Caco-2 (cell line): ENCODE data around the gene IRX2. TPM values are rescaled to one million over a fixed set of nuclear protein-coding genes. Genes with fewer than 3 reads are reported as not detected.
A peak's percentile ranks its signal among the peaks of the same experiment; 100 is the strongest.

Source experiments
- BruUV-seq: library from RNA; stranded (reverse); fragments of 400-500 nt; replicated peaks from 2 replicates; lab custom pipeline; 2021; lab: Mats Ljungman, UMichigan
- CTCF ChIA-PET: fragments of 300-600 bp; sonication (Branson Sonifier 250); formaldehyde crosslinking; loops from one replicate; lab custom pipeline; 2022; ENCODE audit warnings: antibody characterized with exemption; lab: Charles Lee
- POLR2A ChIA-PET: fragments of 300-600 bp; sonication (Branson Sonifier 250); formaldehyde crosslinking; loops from one replicate; lab custom pipeline; 2022; ENCODE audit warnings: antibody characterized with exemption; lab: Charles Lee
- DNase-seq, 2 experiments: peaks; one replicate each; pipeline versions ENCODE4 v3.0.0 to v3.0.0-alpha.2; 2020 to 2022
- H3K27me3 ChIP-seq: replicated peaks from 2 replicates; pipeline ENCODE4 v1.6.0; 2011; ENCODE audit warnings: low read length; ENCODE audit not compliant: control insufficient read depth, insufficient read depth
- H3K36me3 ChIP-seq: 2 replicates; pipeline ENCODE4 v1.5.1; 2011; ENCODE audit warnings: low read length; ENCODE audit not compliant: control insufficient read depth, insufficient read depth
- H3K4me1 ChIP-seq: fragments of 250-450 bp; sonication (Bioruptor Pico); 2 replicates; pipeline ENCODE4 v1.5.1; 2020; ENCODE audit warnings: mild to moderate bottlenecking
- H3K4me3 ChIP-seq: 2 replicates; pipeline ENCODE4 v1.5.1; 2011; ENCODE audit warnings: low read depth, mild to moderate bottlenecking, control low read depth, low read length
- H3K9me3 ChIP-seq: fragments of 250-450 bp; sonication (Bioruptor Pico); 2 replicates; pipeline ENCODE4 v1.5.1; 2020; ENCODE audit warnings: mild to moderate bottlenecking, moderate library complexity
- H3K27ac Mint-ChIP-seq: one replicate; pipeline ENCODE4 v1.8.0; 2022; ENCODE audit warnings: mixed read lengths; ENCODE audit not compliant: unreplicated experiment
- H3K27me3 Mint-ChIP-seq: one replicate; pipeline ENCODE4 v1.8.0; 2022; ENCODE audit warnings: mixed read lengths; ENCODE audit not compliant: insufficient read depth, unreplicated experiment
- H3K36me3 Mint-ChIP-seq: one replicate; pipeline ENCODE4 v1.8.0; 2022; ENCODE audit warnings: mild to moderate bottlenecking, mixed read lengths; ENCODE audit not compliant: insufficient read depth, unreplicated experiment
- H3K4me1 Mint-ChIP-seq: one replicate; pipeline ENCODE4 v1.8.0; 2022; ENCODE audit warnings: low read depth, mixed read lengths; ENCODE audit not compliant: unreplicated experiment
- H3K4me3 Mint-ChIP-seq: one replicate; pipeline ENCODE4 v1.8.0; 2022; ENCODE audit warnings: mild to moderate bottlenecking, moderate library complexity, mixed read lengths; ENCODE audit not compliant: unreplicated experiment
- H3K9me3 Mint-ChIP-seq: one replicate; pipeline ENCODE4 v1.8.0; 2022; ENCODE audit warnings: mixed read lengths; ENCODE audit not compliant: unreplicated experiment
- CTCF ChIP-seq, 2 experiments: fragments of 200-600 bp in 1 of 2; IDR thresholded peaks; 1 replicate in 1 of 2; 2 replicates in 1 of 2; pipeline versions ENCODE4 v1.5.1 to v1.8.0; 2011 to 2022; ENCODE audit warnings: antibody characterized with exemption in 1 of 2, control low read depth in 1 of 2, inconsistent platforms in 1 of 2, low read depth in 1 of 2, low read length in 1 of 2, mild to moderate bottlenecking in 1 of 2, moderate library complexity in 1 of 2; ENCODE audit not compliant: insufficient read depth in 1 of 2, severe bottlenecking in 1 of 2, unreplicated experiment in 1 of 2
- intact Hi-C: fragments of 100-400 bp; cut with micrococcal nuclease; formaldehyde crosslinking; loops from one replicate; pipeline ENCODE4 v1.10.0; 2022; ENCODE audit not compliant: unreplicated experiment
- total RNA-seq: library from RNA; stranded (reverse); gene quantifications from 2 replicates; pipeline ENCODE4 v1.2.3, GENCODE V29; 2022

The IRX2 gene
- total RNA-seq, 1 experiment from 2014 or later = 44.1 TPM

- H3K36me3 ChIP-seq = no peaks in the 10 kb centered on the region
- no peak for TF ChIP-seq CTCF (IDR thresholded peaks at IDR 0.05; ENCODE audit: insufficient read depth in 1 of 2, low read depth in 1 of 2, low read length in 1 of 2, severe bottlenecking in 1 of 2, unreplicated experiment in 1 of 2)
- CTCF ChIA-PET = no interaction called here
- H3K4me1 Mint-ChIP-seq = peaks cover 17% of the 10 kb centered on the region
- no peaks in the 10 kb centered on the region for H3K27me3 Mint-ChIP-seq
- H3K36me3 Mint-ChIP-seq = no peaks in the 10 kb centered on the region
- no peaks in the 10 kb centered on the region for H3K27me3 ChIP-seq
- H3K9me3 Mint-ChIP-seq = no peaks in the 10 kb centered on the region
- H3K9me3 ChIP-seq = no peaks in the 10 kb centered on the region
- intact Hi-C loops = loop anchor here (1.0 kb wide), 1 partner anchor 28 kb away; no protein-coding TSS in a partner anchor
- peaks cover 9% of the 10 kb centered on the region; the same call in 1 of the 2 replicates for H3K4me1 ChIP-seq
- H3K4me3 Mint-ChIP-seq = no peak overlapping the region
- peak overlapping the region; percentile 11 for H3K27ac Mint-ChIP-seq
- DNase-seq = no peak
- no TSS peak for BruUV-seq
- H3K4me3 ChIP-seq = no peak overlapping the region
- POLR2A ChIA-PET = no interaction called here
Observed at GRCh38 chr5:2761921-2762488, 10.5 kb upstream of the IRX2 start.

GRCh38 chr5:2759696-2760461 lies 8.4 kb upstream of the IRX2 start:
- no peak for DNase-seq
- Histone ChIP-seq H3K4me3 (no peak overlapping the region), H3K27me3 (no peaks in the 10 kb centered on the region), H3K4me1 (peaks cover 15% of the 10 kb centered on the region), H3K9me3 (no peaks in the 10 kb centered on the region), H3K36me3 (no peaks in the 10 kb centered on the region)
- CTCF ChIA-PET = no interaction called here
- Mint-ChIP-seq H3K27ac (no peak overlapping the region), H3K4me3 (no peak overlapping the region), H3K9me3 (peaks cover 11% of the 10 kb centered on the region), H3K4me1 (peaks cover 24% of the 10 kb centered on the region), H3K27me3 (no peaks in the 10 kb centered on the region), H3K36me3 (peaks cover 10% of the 10 kb centered on the region)
- BruUV-seq = no TSS peak
- POLR2A ChIA-PET = no interaction called here
- no peak for TF ChIP-seq CTCF (IDR thresholded peaks at IDR 0.05; ENCODE audit: insufficient read depth in 1 of 2, low read depth in 1 of 2, low read length in 1 of 2, severe bottlenecking in 1 of 2, unreplicated experiment in 1 of 2)
- intact Hi-C loops = no loop called here

GRCh38 chr5:2759091-2759490 lies 7.6 kb upstream of the IRX2 start:
- Mint-ChIP-seq H3K27ac (no peak overlapping the region), H3K9me3 (peaks cover 11% of the 10 kb centered on the region), H3K36me3 (peaks cover 10% of the 10 kb centered on the region), H3K4me3 (no peak overlapping the region), H3K27me3 (no peaks in the 10 kb centered on the region), H3K4me1 (peaks cover 27% of the 10 kb centered on the region)
- no peaks in the 10 kb centered on the region for H3K9me3 ChIP-seq
- no peaks in the 10 kb centered on the region for H3K36me3 ChIP-seq
- no peaks in the 10 kb centered on the region for H3K27me3 ChIP-seq
- no peak overlapping the region for H3K4me3 ChIP-seq
- no peak for TF ChIP-seq CTCF (IDR thresholded peaks at IDR 0.05; ENCODE audit: insufficient read depth in 1 of 2, low read depth in 1 of 2, low read length in 1 of 2, severe bottlenecking in 1 of 2, unreplicated experiment in 1 of 2)
- intact Hi-C loops = no loop called here
- ChIA-PET CTCF (no interaction called here), POLR2A (no interaction called here)
- H3K4me1 ChIP-seq = peaks cover 15% of the 10 kb centered on the region
- DNase-seq = no peak
- no TSS peak for BruUV-seq
